Measurements from ENCODE around the gene KCNQ1.

The KCNQ1 gene

DNA sequence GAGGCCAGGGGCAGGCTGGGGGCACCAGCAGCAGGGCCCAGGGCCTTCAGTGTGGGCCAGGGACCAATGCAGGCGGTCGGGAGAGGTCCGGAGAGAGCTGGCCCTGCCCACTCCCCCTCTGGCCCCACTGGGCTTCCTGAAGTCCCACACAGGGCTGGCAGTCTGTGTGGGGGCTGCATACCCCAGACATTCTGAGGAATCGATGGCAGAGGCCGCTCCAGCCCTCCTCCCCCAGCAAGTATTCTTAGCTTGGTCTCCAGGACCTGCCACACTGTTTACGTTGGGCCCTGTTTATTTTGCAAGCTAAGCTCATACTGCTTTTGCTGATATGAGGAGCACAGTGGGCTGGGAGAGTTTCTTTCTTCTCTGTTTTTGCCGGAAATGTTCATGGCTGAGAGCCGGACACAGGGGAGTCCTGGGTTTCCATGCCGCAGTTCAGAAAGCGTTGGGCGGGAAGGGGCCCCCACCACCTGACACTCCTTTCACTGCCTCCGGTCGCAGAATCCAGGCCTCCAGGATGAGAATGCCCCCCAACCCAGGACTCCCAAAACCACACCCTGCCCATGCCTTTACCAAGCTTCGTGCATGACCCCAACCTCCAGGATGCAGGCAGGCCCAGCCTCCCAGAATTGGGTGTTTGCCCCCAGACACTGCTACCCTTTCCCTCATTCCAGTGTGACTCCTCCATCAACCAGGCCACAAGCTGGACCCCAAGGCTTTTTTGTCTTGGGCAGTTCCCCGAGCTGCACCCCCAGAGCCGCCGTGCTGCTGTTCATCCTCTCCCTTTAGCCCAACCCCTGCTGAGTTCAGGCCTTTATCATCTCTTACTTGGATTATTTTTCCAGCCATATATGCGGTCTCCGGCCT, 336.8 kb downstream of the KCNQ1 start:
- in situ Hi-C loops (cut with MboI; ENCODE audit: low sequenced_read_pairs), result no loop called here

GRCh38 chr11:2782769-2783168, 338.0 kb downstream of the KCNQ1 start:
- in situ Hi-C loops (cut with MboI; ENCODE audit: low sequenced_read_pairs), result no loop called here

DNA sequence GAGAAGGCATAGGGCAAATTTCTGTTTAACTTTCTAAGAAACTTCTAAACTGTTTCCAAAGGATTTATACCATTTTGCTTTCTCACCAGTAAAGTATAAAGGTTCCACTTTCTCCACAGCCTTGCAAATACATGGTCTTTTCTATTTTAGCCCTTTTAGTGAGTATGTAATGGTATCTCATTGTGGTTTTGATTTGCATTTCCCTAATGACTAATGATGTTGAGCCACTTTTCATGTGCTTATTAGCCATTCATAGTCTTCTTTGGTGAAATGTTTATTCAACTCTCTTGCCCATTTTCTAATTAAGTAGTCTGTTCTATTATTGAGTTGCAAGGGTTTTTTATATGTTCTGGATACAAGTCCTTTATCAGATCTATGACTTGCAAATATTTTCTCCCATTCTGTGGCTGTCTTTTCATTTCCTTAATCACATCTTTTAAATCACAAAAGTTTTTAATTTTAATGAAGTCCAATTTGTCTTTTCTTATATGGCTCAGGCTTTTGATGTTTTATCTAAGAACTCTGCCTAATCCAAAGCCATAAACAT, 338.8 kb downstream of the KCNQ1 start:
- in situ Hi-C loops (cut with MboI; ENCODE audit: low sequenced_read_pairs), result no loop called here

- in situ Hi-C loops (cut with MboI; ENCODE audit: low sequenced_read_pairs), result no loop called here
These were observed 343.0 kb downstream of the KCNQ1 start for GRCh38 chr11:2787816-2788167.

DNA sequence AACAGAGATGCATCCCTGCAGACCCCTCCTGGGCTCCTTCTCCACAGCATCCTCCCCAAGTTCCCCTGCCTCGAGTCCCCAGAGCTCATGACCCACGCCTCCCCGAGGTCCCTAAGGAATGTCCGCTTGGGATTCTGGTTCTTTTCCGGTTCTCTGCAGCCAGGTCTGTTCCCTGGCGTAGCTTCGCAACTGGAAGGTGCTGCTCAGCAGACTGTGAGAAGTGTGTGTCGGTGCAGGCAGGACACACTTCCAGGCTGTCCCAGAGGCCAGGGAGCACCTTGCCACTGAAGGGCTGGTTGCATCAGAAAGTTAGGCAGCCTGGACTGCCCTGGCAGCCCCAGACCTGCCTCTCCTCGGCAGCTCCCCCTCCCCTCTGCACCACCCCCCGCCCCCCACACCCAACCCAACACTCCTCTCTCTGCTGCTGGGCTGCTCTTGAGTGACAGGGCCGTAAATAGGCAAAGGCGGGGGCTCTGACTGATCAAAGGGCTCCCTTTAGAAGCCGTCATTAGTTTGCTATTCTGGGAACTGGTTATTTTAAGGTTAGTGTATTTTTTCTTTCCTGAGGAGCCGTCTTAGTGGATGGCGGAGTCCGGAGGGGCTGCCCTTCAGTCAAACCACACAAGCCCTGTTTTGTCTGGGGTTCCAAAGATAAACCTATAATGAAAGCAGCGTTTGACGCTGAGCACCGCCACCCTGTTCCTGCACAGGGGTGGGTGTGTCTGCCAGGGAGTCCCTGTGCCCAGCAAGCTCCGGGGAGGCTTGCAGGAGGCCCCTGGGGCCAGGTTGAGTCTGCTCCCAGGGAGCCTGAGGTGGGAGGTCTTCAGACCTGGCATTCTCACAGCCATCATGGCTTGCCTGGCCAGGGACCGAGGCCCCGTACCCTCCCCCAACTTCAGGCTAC, 343.6 kb downstream of the KCNQ1 start:
- in situ Hi-C loops (cut with MboI; ENCODE audit: low sequenced_read_pairs), result no loop called here

DNA sequence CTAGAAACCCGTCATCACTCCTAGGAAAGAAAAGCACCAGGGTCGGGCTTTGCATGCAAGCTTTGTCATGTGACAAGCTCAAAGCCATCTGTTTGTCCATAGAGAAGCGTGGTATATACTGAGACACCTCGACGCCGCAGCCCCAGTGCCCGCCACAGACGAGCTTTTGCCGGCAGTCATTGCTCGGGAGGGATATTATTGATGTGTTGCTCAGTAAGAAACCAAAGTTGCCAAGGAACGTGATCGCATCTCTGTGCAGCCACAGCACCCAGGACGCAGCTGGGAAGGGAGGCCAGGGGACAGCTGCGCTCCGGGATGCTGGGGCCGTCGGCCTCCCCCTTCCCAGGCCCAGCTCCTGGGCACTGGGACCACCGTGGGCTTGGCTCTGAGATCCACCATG, 344.5 kb downstream of the KCNQ1 start:
- in situ Hi-C loops (cut with MboI; ENCODE audit: low sequenced_read_pairs), result no loop called here

GRCh38 chr11:2789791-2790567, 345.2 kb downstream of the KCNQ1 start:
- in situ Hi-C loops (cut with MboI; ENCODE audit: low sequenced_read_pairs), result no loop called here

- in situ Hi-C loops (cut with MboI; ENCODE audit: low sequenced_read_pairs), result no loop called here
These were observed 345.7 kb downstream of the KCNQ1 start for GRCh38 chr11:2790568-2790921.

- in situ Hi-C loops (cut with MboI; ENCODE audit: low sequenced_read_pairs), result no loop called here
These were observed 346.3 kb downstream of the KCNQ1 start for GRCh38 chr11:2791139-2791520.

- in situ Hi-C loops (cut with MboI; ENCODE audit: low sequenced_read_pairs), result no loop called here
These were observed 346.9 kb downstream of the KCNQ1 start for GRCh38 chr11:2791521-2792380.

GRCh38 chr11:2792381-2793250, 347.8 kb downstream of the KCNQ1 start:
- in situ Hi-C loops (cut with MboI; ENCODE audit: low sequenced_read_pairs), result no loop called here

- in situ Hi-C loops (cut with MboI; ENCODE audit: low sequenced_read_pairs), result no loop called here
These were observed 348.9 kb downstream of the KCNQ1 start for GRCh38 chr11:2793701-2794045.

DNA sequence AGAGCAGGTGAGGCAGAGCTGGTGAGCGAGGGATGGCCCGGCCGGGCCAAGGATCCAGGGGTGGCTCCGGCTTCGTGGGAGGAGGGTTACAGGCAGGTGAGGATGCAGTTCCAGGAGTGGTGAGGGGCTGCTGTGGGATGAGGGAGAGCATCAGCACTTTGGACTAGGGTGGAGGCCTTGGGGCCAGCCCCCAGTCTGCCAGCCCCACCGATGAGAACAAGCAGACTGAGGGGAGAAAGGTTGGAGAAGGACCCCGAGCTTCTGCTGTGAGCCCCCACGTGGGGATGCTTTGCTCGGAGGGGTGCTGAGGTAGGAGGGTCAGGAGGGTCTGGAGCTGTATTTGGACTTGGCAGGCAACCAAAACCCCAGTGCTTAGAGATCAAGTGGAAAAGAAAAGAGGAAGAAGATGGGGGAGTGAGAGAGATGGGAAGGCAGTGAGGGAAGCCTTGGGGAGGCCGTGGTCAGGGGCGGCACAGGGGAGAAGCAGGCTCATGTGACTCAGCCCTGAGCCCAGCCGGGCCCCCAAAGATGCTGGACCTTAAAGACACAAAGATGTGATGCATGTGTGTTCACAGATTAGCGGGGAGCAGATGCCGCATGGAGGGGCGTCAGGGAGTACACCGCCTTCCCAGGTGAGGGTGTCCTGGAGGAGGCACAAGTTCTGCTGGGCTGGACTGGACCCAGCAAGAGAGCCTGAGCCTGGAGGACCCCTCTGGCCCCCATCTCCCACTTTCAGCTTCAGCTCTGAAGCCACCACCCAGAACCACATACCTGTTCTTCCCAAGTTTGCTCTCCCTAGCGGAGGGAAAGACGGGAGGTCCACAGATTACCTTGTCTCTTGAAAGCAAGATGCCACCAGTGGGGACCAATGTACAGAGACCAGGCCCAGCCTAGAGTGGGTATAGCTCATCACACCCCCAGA, 349.5 kb downstream of the KCNQ1 start:
- in situ Hi-C loops (cut with MboI; ENCODE audit: low sequenced_read_pairs), result no loop called here

DNA sequence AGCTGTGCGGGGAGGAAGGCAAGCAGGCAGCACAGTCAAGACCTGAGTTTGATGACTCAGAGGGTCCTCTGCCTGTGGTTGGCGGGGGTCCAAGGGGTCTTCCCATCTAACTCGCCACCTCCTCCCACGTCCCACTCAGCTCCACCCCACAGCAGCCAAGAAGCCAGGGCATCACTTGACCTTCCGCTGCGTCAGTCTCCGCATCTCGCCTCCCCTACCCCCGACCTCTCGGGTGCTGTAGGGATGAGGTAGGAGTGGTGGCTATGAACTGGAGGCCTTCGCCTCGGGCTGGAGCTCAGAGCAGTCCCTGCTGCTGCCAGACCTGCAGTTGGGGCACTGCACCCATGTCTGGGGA, 350.1 kb downstream of the KCNQ1 start:
- in situ Hi-C loops (cut with MboI; ENCODE audit: low sequenced_read_pairs), result no loop called here

DNA sequence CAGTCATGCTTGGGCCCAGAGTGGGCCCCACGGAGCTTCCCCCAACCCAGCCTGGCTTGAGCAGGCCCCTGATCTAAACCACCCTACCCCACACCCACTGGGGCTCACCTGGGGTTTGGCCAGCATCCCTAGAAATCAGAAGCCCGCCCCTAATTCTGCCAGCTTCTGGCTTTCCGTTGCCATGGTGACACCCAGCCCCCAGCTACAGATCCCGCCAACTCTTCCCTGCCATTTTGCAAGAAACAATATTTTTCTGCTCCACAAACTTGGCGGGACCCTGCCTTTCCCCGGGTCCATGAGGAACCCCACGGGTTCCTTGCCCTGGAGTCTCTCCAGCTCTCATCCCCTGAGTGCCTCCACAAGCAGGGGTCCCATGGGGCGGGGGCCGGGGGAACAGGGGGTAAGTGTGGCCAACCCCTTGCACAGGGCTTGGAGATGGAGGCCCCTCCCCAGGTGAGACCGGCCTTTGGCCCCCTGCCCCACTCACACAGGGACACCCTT, 350.7 kb downstream of the KCNQ1 start:
- in situ Hi-C loops (cut with MboI; ENCODE audit: low sequenced_read_pairs), result no loop called here

- in situ Hi-C loops (cut with MboI; ENCODE audit: low sequenced_read_pairs), result no loop called here
These were observed 351.3 kb downstream of the KCNQ1 start for GRCh38 chr11:2796091-2796490.

DNA sequence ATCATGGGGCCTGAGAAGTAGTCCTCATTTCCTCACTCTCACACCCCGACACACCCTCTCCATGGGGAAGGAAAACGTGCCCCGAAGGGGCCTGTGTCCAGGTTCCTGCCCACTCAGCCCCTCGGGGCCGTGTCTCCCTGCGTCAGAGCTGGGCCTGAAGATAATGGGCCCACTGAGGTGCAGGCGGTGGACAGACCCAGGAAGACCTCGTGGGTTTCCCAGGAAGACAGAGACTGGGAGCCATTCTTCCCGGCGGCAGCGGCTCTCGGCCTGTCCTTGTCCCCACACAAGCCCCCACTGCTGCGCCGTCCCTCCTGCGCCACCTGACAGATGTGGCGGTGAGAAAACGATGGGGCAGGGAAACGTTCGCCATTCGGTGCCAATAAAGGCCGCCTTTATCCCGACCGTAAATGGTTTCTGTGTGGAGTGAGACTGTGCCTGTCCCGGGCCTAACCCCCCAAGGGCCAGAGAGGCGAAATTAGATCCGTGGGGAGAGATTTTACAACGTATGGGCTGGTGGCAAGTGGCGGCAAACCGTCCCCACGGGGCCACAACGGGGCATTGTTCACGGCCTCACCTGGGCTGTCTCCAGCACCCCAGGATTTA, 351.8 kb downstream of the KCNQ1 start:
- in situ Hi-C loops (cut with MboI; ENCODE audit: low sequenced_read_pairs), result no loop called here

All from hTERT RPE-1 (cell line).